Measurements from ENCODE around the gene PHC2.

The PHC2 gene

DNA sequence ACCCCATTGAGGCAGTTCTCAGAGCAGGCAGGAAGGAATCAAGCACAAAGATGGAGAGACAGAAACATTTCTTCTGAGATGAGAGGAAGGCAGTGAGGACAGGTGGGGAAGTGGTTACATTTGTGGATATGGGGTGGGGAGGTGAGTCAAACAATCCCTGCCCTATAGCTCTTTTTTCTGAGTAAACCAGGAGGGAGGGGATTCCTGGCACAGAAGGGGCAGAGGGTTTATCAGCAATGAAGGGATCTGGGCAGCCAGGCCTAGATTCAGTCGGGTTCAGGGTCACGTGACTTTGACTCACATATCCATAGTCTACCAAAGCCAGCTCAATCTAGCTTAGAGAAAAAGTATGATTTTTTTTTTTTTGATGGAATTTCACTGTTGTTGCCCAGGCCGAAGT lies 15.7 kb upstream of the PHC2 start:
- DNase-seq (ENCODE audit: low read depth in 2 of 2): no peak

DNA sequence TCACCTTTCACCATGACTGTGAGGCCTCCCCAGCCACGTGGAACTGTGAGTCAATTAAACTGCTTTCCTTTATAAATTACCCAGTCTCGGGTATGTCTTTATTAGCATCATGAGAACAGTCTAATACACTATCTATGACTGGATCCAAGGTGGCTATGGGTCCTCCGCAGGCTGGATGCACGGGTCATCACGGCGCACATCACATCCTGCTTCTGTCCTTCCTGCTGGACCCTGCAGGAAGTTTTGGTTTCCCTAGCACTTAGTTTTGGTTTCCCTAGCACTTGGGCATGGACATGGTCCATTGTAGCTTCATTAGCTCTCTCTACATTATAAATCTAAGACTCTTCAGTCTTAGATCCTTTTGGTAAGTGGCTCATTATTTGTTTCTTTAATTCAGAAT lies 14.2 kb upstream of the PHC2 start:
- DNase-seq (ENCODE audit: low read depth in 2 of 2): no peak

DNA sequence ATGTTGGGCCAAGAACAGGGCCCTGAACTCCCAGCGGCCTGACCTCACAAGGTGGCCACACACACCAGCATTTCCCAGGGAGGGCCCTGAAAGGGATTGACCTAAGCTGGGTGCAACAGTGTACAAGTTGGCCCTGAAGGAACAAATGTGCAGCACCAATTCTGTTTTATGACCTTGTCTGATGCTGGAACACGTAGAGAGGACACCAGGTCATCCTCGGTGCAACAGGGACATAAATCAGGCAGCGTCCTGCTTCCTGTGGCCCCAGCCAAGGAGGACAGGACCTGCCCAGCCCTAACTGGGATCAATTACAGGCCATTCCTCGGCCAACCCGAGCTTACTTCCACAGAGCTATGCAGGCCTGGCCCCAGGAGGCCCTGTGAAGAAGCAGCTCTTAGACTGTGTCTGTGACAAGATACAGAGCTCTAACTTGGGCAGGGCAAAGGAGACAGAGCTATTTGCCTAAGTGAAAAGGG lies 12.8 kb upstream of the PHC2 start:
- DNase-seq (ENCODE audit: low read depth in 2 of 2): no peak

DNA sequence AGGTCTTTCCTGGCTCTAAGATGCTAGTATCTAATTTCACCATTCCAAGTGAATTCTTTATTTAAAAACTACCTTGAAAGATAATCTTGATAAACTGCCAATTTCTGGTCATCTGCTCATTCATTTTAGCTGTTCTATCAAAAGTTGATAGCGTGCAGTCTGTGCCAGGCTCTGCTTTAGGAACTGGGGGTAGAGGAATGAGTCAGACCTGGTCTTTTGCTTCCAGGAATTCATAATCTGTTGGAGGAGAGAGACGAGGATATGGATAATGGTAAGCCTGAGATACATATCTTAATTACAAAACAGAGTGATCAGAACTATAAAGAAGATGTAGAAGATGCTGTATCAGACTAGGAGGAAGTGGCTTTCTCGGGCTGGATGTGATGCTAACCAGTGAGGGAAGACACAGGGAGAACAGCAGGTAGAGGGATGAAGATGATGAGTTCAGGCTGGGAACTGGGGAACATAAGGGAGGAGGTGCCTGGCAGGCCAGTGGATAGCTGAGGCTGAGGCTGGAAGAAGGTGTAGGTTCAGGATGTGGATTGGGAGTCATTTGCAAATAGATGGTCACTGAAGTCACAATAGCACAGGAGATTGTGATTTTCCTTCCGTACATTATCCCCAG lies 12.3 kb upstream of the PHC2 start:
- DNase-seq (ENCODE audit: low read depth in 2 of 2): no peak

DNA sequence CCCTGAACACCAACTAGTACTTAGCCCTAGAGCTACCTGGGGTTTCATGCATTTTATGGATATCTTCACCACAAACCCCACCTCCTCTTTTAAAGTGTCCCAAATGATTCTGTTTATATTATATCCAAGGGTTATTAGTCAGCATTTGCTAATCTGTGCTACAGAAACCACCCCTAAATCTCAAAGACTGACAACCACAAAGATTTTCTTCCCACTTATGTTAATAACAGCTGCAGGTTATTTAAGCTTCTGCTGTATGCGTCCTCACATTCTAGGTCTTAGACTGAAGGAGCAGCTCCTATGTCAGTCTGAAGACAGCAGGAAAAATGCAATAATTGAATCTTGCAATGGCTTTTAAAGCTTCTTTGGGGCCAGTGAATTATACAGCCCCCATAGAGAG lies 11.2 kb upstream of the PHC2 start:
- DNase-seq (ENCODE audit: low read depth in 2 of 2): no peak

DNA sequence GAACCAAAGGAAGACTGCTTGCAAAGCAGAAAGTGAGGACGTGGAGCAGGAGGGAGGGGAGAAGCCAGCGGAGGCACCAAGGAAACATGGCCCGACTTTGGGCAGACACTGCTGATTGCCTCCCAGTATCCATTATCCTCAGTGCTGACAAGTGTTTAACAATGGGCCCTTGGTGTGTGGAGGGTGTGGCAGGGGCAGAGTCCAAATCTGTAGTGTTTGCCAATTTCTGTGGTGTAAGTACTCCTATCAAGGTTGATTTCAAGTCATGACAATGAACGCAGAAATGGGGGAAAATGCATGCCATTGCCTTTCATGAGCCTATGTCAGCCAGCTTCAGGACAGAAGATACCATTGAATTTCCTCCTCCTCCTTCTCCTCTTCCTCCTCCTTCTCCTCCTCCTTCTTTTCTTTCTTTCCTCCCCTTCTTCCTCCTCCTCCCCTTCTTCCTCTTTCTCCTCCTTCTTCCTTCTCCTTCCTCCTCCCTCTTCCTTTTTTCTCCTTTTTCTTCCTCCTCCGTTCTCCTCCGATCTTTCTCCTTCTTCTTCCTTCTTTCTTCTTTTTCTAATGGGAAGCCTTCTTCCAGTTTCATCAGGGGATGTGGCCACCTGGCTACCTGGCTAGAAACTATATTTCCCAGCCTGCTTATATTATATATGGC lies 10.3 kb upstream of the PHC2 start:
- DNase-seq (ENCODE audit: low read depth in 2 of 2): no peak

DNA sequence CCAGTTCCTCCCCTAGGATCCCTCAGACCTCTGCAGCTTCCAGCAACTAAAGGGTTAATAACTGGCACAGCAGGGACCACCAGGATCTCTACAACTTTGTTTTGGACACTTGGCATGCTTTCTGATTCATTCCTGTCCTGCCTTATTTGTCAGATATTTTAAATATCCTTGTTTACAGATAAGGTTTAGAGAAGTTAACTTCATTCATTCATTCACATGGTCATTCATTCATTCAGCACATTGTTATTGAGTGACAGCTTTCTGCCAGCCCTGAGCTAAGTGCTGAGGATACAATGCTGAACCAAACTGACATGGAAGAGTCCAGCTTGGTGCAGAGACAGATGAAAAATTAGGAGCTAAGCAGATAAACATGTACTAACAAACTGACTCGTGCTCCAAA lies 8.8 kb upstream of the PHC2 start:
- no peak for DNase-seq (ENCODE audit: low read depth in 2 of 2)

DNA sequence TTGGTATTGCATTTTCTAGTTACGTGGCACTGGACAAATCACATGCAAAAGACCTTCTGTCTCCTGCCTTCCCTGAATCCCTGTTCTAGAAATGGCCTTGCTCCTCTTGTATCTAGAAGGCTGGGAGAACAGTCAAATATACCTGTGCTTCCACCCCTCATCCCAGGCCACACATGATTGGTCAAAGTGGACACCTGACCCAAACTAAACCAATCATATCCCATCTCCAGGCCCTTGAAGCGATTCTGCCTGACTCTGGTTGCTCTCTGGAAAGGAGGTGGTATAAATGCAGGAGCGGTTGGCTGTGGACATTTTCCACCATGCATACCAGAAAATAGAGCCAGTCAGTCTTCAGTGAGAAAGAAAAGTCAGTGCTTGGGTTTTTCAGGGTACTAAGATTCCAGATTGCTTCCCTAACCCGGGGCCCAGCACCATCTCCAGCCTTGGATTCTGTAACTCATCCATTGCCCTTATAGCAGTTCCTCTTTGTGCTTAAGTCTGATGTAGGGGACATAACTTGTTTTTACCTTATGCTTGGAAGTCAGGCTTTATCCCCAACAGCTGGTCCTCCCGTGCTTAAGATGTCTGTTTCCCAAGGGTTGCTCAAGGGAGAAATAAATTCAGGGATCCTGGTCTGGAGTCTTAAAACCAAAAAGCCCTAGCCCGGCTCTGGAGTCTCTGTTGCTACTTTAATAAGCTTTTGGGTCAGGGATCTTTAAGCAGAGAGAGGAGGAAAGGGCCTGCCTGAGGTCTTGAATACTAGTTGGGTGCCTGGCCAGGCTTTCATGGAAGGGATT lies 7.7 kb upstream of the PHC2 start:
- DNase-seq (ENCODE audit: low read depth in 2 of 2): no peak

DNA sequence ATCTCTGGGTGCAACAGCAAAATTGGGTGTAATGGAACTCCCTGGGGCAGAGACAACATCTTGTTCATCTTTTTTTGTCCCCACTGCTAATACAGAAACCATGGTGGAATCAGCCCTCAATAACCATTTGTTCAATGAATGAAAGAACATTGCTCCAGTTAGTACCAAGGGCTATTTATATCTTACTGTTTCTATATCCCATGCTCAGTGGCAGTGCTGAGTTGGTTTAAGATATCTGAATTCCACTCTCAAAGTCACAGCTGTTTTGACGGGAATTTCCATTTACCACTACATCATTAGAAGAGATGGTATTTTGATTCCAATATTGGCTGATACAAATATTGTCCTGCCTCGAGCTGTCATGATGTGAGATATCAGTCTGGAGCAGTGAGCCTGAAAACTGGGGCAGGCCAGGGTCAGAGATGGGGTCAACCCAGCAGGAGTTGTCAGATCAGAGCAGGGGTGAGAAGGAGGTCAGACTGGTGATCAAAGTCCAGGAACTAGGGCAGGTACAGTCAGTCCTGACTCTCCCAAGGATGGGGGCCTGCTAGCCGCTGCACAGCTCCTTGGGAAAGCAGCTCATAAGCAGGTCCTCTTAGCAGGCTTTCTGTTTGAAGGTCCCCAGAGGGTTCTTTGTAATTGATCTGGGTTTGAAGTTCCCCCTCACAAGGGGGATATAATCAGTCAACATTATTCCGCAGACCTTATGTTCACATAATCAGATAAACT lies 5.8 kb upstream of the PHC2 start:
- DNase-seq (ENCODE audit: low read depth in 2 of 2): no peak

DNA sequence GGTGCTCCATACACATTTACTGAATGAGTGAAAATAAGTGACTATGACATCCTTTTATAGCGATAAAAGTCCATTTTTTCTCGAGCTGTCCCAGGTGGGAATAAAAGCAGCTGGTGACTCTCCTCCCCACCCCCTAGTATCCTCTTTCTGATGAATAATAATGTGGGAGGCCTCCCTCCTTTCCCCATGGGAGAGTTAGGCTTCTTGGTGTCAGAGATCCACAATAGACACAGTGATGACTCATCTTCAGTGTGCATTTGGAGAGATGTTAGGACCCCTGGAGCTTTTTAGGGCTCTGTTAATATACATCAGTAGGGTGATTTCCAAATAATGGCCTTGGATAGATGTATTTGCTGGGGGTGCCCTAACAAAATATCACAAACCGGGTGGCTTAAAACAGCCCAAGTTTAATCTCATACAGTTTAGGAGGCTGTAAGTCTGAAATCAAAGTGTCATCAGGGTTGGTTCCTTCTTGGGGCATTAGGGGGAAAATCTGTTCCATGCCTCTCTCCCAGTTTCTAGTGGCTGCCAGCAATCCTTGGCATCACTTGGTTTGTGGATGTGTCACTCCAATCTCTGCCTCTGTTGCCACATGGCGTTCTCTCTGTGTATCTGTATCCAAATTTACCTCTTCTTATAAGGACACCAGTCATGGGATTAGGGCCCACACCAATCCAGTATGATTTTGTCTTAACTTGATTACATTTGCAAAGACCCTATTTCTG lies 4.4 kb upstream of the PHC2 start:
- no peak for DNase-seq (ENCODE audit: low read depth in 2 of 2)

DNA sequence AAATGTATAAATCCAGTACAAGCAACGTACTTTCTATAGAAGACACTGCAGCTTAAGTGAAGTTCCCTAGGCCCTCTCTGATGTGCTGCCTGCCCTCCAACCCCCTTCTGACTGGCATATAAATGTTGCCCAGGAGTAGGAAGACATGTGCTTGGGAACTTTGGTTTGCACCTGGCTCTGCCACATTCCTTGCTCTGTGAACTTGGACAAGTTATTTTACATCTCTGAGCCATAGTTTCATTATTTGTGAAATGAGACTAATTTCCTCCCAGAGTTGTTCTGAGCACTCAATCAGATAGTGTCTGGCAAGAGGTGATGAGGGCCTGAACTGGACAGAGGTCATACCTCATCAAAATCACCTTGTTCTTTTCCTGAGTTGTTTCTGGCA lies 3.5 kb upstream of the PHC2 start:
- no peak for DNase-seq (ENCODE audit: low read depth in 2 of 2)

DNA sequence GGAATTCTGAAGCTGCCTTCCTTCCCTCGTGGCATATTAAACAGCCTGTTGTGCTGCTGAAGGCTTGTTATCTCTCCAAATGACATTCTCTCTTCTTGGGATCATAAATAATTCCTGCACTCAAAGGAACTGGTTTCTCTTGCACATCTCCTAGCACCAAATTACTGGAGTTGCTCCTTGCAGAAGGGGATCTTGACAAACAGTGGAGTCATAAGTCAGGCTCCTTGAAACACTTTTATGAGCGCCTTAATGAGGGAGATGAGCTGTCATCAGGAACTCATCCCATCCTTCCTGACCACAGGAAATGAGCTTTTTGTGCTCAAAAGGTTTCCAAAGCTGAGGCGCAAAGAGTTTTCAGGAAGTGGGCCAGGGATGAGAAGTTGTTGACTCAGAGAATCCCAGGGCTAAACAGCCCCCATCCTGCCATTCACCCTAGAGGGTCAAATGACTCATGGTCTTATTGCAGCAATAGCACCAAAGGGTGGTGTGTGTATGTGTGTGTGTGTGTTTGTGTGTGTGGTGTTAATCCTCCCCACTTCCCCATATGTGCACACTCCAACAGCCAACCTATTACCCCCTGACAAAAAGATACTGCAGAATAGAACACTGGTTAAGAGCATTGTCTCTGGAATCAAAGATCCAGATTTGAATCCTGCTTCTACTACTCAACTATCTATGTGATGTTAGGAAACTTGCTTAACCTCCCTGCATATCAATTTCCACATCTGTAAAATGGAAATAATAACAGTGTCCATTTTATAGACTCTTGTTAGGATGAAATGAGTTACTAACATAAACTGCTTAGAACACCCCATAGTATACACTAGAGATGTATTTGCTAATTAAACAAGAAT lies 2.8 kb upstream of the PHC2 start:
- DNase-seq (ENCODE audit: low read depth in 2 of 2): no peak

DNA sequence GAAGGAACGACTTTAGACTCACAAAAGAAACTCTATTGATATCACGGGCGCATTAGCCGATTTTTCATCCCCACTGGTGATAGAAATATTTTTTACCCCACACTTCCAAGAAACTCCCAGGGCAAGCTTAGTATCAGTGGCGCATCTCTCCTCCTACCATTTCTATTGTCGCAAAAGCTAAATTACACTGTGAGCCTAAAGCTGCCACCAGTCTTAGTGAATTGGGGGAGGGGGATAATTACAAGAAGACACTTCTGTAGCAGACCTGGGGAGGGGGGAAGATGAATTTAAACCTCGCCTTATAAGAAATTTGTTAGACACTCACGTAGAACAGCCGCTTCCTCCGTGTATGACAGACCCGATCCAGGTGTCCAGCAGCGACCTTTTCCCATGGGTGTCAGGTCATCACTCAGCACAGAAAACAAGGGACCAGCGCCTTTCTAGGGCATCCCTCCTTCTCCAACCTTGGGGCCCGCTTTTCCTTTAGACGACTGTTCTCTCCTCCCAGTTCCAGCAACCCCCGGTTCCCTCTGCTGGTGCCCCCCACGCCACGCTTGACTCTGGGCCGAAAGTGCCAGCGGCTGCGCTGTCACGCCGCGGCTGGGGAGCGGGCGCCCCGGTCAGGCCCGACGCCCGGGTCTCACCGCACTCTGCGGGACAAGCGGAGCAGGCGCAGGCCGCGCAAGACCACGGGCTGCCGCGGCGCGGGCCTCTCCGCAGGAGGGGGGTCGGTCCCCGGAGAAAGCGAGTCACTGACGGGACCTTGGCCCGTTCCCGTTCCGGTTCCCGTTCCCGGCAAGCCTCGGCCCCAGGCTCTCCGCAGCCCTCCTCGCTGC lies 821 bp downstream of the PHC2 start:
- no peak for DNase-seq (ENCODE audit: low read depth in 2 of 2)

DNA sequence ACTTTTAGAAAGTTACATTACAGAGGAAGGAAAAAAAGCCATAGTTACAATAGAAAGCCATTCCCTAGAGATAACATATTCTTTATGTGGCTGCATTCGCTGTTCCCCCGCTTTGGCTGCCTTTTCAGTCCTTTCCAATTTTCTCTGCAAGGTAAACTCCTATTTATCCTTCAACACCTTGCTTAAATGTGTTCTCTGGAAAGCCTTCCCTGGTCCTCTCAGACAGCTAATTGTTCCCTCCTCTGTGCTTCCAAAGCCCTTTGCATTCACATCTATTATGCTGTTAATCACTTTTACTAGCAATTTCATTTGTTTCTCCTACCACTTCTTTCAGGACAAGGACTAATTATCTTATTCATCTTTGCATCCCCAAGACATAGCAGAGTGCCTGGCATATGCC lies 1.6 kb downstream of the PHC2 start:
- no peak for DNase-seq (ENCODE audit: low read depth in 2 of 2)

DNA sequence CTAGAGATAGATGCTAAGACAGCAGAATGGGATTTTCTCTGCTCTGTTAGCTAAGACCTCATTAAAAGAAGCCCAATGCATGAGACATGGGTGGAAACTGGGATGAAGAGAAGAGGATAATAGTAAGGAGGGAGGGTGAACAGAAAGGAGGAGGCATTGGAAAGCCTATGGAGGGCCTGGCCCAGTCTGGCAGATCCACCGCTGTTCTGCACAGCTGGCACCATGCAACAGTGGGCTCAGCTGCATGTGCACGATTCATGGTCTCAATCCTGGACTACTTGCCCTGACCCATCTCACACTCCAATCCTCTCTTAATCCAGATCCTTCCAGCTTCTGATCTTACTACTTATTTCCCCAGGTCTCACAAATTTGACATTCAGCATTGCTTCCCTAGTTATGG lies 2.2 kb downstream of the PHC2 start:
- no peak for DNase-seq (ENCODE audit: low read depth in 2 of 2)

DNA sequence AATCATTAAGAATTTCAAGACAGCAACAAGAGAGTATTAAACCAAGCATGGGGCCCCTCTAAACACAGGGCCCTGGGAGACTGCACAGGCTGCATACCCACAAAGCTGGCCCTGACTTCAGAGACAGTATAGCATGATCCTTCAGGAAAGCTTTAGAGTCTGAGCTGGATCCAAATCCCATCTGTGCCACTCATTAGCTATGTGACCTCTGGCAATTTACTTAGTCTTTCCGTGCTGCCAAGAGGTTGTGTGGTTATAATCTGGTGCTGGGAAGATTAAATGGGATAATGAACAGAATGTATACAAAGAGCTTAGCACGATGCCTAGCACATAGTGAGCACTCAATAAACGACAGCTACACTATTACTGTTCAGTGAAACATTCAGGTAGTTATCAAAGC lies 4.0 kb downstream of the PHC2 start:
- DNase-seq (ENCODE audit: low read depth in 2 of 2): no peak

DNA sequence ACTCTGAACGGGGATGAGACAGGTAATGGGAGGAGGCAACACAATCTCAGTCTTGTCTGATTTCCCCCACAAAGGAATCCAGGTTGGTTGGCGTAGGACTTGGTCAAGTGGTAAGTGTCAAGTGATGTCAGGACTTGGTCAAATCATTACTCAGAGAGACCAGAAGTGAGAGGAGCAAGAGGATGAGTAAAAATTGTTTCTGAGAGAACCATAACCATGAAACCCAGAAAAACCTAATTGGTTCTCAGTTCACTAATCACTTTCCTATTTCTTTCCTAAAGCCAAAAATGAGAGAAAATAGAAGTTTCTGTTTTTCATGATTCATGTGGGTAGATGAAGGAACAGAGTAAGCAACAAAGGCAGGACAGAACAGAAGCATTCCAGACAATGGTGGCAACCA lies 5.0 kb downstream of the PHC2 start:
- DNase-seq (ENCODE audit: low read depth in 2 of 2): no peak

DNA sequence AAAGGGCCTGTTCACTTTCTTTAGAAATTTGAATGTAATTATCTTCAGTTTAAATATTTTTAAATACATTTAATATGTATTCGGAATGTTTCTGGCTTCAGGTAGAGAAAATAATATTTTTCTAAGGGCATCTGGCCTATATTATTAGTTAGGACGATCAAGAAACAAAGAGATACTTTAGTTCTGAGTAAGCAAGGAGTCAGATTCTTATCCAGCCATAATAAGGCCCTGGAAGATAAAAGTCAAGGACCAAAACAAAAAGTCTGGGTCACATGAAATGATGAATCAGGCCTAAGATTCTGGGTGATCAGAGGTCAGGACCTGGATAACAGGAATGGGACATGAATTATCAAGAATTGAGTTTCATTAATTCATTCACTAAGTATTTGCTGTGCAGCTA lies 6.3 kb downstream of the PHC2 start:
- DNase-seq (ENCODE audit: low read depth in 2 of 2): no peak

DNA sequence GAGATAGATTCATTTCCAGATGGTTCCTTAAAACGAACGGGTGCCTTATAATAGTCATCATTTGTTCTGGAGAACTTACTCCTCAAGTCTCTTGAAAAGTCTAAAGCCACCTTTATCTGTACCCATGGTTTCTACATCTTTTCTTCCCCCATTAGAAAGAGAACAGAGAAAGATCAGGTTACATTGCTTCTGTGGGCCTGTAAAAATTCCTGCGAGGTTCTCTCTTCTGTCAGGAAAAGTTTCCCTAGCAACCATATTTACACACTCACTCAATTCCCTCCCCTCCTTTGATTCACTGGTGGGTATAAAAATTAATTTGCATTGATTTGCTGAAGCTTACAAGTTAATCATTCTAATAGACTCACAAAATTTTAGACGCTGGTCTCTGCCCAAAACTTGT lies 6.7 kb downstream of the PHC2 start:
- DNase-seq (ENCODE audit: low read depth in 2 of 2): no peak
